Activated CD4-positive, alpha-beta T cell treated with anti-CD3 and anti-CD28 coated beads, Interleukin-10, Interleukin-2, amounts not matched to agents 100 ng/mL and 50 ng/mL, durations not matched to agents 16 hours and 8 hours (primary cell): Measurements from ENCODE around the gene WDR86.

Experiments used
- DNase-seq: peaks from one replicate; pipeline ENCODE4 v3.0.0-alpha.2; 2020

The WDR86 gene

GRCh38 chr7:151405588-151405987, 4.2 kb downstream of the WDR86 start:
- DNase-seq = no peak

- no peak for DNase-seq
Observed at GRCh38 chr7:151405056-151405455, 4.8 kb downstream of the WDR86 start.

- no peak for DNase-seq
Observed at GRCh38 chr7:151404216-151405011, 5.4 kb downstream of the WDR86 start.

DNA sequence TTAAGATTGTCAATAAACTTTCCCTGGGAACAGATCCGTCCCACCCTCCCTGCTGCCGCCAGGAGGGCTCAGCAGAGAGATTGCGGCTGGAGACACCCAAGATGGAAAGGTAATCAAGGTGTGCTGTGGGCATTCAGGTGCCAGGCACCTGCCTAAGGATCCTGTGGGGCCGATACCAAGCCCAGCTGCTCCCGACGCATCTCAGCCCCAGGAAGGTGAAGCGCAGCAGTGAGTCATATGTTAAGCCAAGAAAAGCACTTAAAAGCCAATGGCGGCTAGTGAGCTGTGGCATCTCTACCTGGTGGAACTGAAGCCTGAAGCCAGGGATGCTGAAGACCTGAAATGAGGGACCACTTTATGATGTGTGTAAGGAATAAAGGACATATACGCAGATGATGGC, 6.1 kb downstream of the WDR86 start:
- no peak for DNase-seq

DNA sequence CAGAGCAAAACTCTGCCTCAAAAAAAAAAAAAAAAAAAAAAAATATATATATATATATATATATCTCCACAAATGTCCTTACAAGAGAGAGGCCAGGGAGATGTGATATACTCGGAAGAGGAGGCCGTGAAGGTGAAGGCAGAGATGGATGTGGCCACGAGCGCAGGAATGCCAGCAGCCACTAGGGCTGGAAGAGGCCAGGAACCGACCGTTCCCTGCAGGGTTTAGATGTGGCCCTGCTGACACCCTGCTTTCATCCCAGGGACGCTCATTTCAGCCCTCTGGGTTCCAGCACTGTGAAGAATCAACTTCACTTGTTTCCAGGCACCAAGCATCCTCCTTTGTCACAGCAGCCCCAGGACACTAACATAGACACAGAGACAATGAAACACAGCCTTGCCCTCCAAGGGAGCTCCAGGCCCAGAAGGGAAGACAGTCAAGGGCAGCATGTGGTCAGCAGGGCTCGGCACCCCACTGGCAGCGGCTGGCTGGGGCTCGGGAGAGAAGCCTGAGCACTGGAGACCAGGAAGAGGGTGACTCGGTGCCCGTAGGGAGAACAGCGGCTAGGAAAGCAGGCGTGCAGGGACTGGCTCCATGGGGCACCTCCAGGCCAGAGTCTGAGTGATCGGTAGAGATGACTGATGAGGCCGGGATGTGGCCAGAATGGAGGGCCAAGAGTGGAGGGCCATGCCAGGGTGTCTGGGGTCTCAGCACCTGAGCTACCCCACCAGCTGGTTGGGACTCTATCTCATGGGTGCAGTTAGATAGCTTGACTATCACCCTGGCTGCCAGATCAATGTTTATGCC, 7.6 kb downstream of the WDR86 start:
- no peak for DNase-seq

DNA sequence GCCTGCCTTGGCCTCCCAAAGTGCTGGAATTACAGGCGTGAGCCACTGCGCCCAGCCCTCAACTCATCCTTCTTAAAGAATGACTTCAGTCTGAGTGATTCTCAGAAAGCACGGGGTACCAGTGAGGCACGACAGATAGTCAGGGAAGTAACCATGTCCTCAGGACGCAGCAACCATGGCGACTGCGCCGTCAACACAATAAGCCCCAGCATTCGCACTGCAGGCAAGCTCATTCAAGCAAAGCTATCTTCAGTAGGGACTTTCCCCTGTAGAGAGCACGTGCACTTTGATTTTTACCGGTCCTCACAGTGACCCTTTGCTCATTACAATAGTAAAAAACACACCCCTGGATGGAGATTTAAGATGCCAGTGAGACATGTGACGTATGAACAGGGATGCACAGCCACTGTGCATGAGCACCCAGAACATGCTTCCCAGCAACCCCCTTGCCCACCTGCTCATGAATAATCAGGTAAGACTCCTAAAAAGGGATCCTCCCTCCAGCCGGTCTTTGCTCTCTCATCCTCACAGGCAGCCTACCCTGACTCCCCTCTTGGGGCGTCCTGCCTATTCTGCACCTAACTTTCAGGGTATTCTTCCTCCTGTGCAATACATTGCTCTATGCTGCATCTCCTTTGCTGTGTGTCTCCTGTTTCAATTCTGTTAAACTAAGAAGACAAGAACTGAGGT, 9.1 kb downstream of the WDR86 start:
- no peak for DNase-seq

DNA sequence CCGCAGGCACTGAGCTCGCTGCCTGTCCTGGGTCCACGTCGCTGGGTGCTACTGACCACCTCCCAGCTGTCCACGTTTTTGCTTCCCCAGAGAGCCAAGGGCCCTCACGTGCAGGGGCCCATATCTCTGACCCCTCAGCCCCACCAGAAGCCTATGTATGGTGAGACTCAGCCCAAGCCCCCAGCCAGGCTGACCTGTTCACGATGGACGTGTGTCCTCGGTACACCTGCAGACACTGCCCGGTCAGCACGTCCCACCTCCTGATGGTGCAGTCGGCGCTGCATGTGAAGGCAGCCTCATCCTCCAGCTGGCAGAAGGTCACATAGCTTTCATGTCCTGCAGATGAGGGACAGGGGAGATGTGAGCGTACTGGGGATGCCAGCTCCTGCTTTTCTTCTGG, 9.9 kb downstream of the WDR86 start:
- no peak for DNase-seq

DNA sequence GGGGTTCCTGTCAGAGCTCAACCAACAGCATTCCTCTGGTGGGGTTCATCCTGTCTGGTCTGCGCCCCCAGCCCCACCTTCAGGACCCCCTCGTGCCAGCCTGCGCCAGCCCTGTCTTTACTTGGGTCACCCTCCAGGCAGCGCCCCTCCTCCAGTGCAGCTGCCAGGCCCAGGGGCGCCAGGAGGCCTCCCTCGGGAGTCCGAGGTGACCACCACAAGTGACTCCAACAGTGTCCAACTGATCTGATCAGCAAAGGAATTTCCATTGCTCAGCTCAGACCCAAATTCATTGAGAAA, 10.6 kb downstream of the WDR86 start:
- DNase-seq = no peak

GRCh38 chr7:151398446-151399304, 11.2 kb downstream of the WDR86 start:
- no peak for DNase-seq

GRCh38 chr7:151397026-151397425, 12.8 kb downstream of the WDR86 start:
- DNase-seq = no peak

DNA sequence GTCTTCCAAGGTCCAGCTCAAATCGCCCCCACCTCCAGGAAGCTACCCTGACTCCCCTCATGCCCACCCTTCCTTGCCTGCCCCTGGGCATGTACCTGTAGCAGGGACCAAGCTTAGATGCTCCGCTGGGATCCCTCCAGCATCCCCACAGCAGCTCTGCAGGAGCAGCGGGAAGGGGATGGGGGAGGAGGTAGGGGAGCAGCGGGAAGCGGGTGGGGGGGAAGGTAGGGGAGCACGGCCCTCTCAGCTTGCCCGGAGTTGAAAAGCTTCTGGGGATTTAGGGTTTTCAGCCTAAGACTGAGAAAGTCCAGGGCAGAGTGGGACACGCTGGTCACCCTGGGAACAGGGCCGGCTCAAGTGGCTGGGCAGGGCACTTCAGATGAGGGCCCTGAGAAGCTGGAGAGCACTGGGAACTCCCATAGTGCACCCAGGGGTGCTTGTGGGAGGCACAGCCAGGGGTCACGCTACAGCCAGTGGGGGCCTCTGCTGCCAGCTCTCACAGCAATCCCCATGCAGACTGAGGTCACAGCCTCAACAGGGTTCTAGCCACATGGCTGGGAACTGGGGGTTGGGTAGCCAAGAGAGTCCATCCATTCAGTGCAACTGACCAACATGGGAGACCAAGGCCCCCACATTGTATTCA, 13.4 kb downstream of the WDR86 start:
- no peak for DNase-seq

DNA sequence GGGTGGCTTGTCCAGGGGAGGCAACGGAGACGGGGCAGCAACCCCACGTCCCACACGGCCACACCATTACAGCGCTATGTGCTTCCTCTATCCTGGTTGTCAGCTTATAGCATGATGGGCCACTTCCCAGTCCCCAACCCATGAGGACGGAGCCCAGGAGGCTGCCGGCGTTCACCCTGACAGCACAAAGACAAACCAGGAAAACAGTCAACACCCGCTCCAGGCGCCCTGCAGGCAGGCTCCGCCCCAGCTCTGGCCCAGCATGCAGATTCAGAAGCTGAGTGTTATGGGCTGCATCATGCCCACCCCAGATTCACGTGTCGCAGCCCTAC, 14.8 kb downstream of the WDR86 start:
- no peak for DNase-seq

- DNase-seq = no peak
Observed at GRCh38 chr7:151394076-151395035, 15.5 kb downstream of the WDR86 start.

GRCh38 chr7:151393031-151393977, 16.5 kb downstream of the WDR86 start:
- no peak for DNase-seq

- no peak for DNase-seq
Observed at GRCh38 chr7:151392426-151392825, 17.4 kb downstream of the WDR86 start.

- no peak for DNase-seq
Observed at GRCh38 chr7:151392002-151392401, 17.8 kb downstream of the WDR86 start.

GRCh38 chr7:151391358-151391730, 18.5 kb downstream of the WDR86 start:
- no peak for DNase-seq

GRCh38 chr7:151390598-151391357, 19.1 kb downstream of the WDR86 start:
- DNase-seq = no peak
